LNCAP (cell line): ENCODE results near the gene NUP214.

Experiments used
- CTCF ChIP-seq: fragments of 450-650 bp; IDR thresholded peaks from 2 replicates; pipeline ENCODE4 v1.5.1; 2017; ENCODE audit warnings: mild to moderate bottlenecking

NUP214 gene

GRCh38 chr9:131145245-131145644, 19.9 kb downstream of the NUP214 start:
- TF ChIP-seq CTCF = no peak

GRCh38 chr9:131146186-131146585, 20.8 kb downstream of the NUP214 start:
- no peak for TF ChIP-seq CTCF

GRCh38 chr9:131148276-131148675, 22.9 kb downstream of the NUP214 start:
- TF ChIP-seq CTCF = no peak

- no peak for TF ChIP-seq CTCF
Observed at GRCh38 chr9:131148966-131149687, 23.7 kb downstream of the NUP214 start.

- no peak for TF ChIP-seq CTCF
Observed at GRCh38 chr9:131149688-131150053, 24.3 kb downstream of the NUP214 start.

GRCh38 chr9:131153595-131153994, 28.2 kb downstream of the NUP214 start:
- TF ChIP-seq CTCF = no peak

- TF ChIP-seq CTCF = no peak
Observed at GRCh38 chr9:131160416-131161112, 35.2 kb downstream of the NUP214 start.
